Neural progenitor cell (in vitro differentiated cells): ENCODE data around the gene TULP3. TPM values are rescaled to one million over a fixed set of nuclear protein-coding genes. Genes with fewer than 3 reads are reported as not detected.

Source experiments
- DNase-seq: peaks from one replicate; pipeline ENCODE4 v3.0.0-alpha.2; 2016; ENCODE audit warnings: low spot score
- H2AFZ ChIP-seq: fragments of 200-600 bp; sonication (generic); replicated peaks from 2 replicates; pipeline ENCODE4 v1.6.1; 2016; ENCODE audit warnings: antibody characterized with exemption
- H3F3A ChIP-seq: fragments of 200-600 bp; sonication (generic); 2 replicates; pipeline ENCODE4 v1.6.1; 2016; ENCODE audit warnings: antibody characterized with exemption, low read depth
- H3K27ac ChIP-seq: fragments of 200-600 bp; sonication (generic); 2 replicates; pipeline ENCODE4 v1.5.1; 2016; ENCODE audit warnings: mild to moderate bottlenecking
- H3K27me3 ChIP-seq: fragments of 200-600 bp; sonication (generic); 2 replicates; pipeline ENCODE4 v1.6.1; 2016; ENCODE audit warnings: mild to moderate bottlenecking, moderate library complexity
- H3K36me3 ChIP-seq: fragments of 200-600 bp; sonication (generic); 2 replicates; pipeline ENCODE4 v1.5.1; 2016
- H3K4me1 ChIP-seq: fragments of 200-600 bp; sonication (generic); 2 replicates; pipeline ENCODE4 v1.6.1; 2016; ENCODE audit warnings: mixed run types
- H3K4me2 ChIP-seq: fragments of 200-600 bp; sonication (generic); 2 replicates; pipeline ENCODE4 v1.6.1; 2016
- H3K4me3 ChIP-seq: fragments of 200-600 bp; sonication (generic); 2 replicates; pipeline ENCODE4 v1.5.1; 2016
- H3K79me2 ChIP-seq: fragments of 200-600 bp; sonication (generic); 2 replicates; pipeline ENCODE4 v1.6.1; 2016; ENCODE audit warnings: low read depth
- H3K9ac ChIP-seq: fragments of 200-600 bp; sonication (generic); 2 replicates; pipeline ENCODE4 v1.6.1; 2016
- H3K9me3 ChIP-seq: fragments of 200-600 bp; sonication (generic); 2 replicates; pipeline ENCODE4 v1.5.1; 2016; ENCODE audit warnings: low read depth
- H4K20me1 ChIP-seq: fragments of 200-600 bp; sonication (generic); 2 replicates; pipeline ENCODE4 v1.6.1; 2016; ENCODE audit warnings: low read depth
- H3K27ac Mint-ChIP-seq: 3 replicates; pipeline ENCODE4 v1.8.0; 2021; ENCODE audit warnings: mixed read lengths
- H3K27me3 Mint-ChIP-seq: 2 replicates; pipeline ENCODE4 v1.8.0; 2022; ENCODE audit warnings: low read depth, mild to moderate bottlenecking, inconsistent platforms, moderate library complexity, mixed read lengths; ENCODE audit not compliant: insufficient read depth
- H3K36me3 Mint-ChIP-seq: 3 replicates; pipeline ENCODE4 v1.8.0; 2021; ENCODE audit warnings: mixed read lengths
- H3K4me1 Mint-ChIP-seq: 3 replicates; pipeline ENCODE4 v1.8.0; 2021; ENCODE audit warnings: mixed read lengths
- H3K4me3 Mint-ChIP-seq: 3 replicates; pipeline ENCODE4 v1.8.0; 2021; ENCODE audit warnings: mild to moderate bottlenecking, moderate library complexity, mixed read lengths
- H3K9me3 Mint-ChIP-seq: 3 replicates; pipeline ENCODE4 v1.8.0; 2020; ENCODE audit warnings: mixed read lengths
- CTCF ChIP-seq: fragments of 200-600 bp; sonication (generic); IDR thresholded peaks from 2 replicates; pipeline ENCODE4 v1.5.1; 2017; ENCODE audit warnings: antibody characterized with exemption, mild to moderate bottlenecking
- EZH2 ChIP-seq: fragments of 200-600 bp; sonication (generic); IDR thresholded peaks from 2 replicates; pipeline ENCODE4 v1.6.1; 2017; ENCODE audit warnings: antibody characterized with exemption, mild to moderate bottlenecking, moderate library complexity
- EZH2phosphoT487 ChIP-seq: fragments of 200-600 bp; sonication (generic); IDR thresholded peaks from 2 replicates; pipeline ENCODE4 v1.6.1; 2017; ENCODE audit warnings: antibody characterized with exemption
- total RNA-seq: library from RNA; depleted of rRNA; stranded (reverse); fragments of >200 nt; gene quantifications from 2 replicates; pipeline ENCODE4 v1.2.3, GENCODE V29; 2015; ENCODE audit warnings: low replicate concordance

TULP3 gene
- total RNA-seq, 1 donor from 2014 or later, result 33.4 TPM

- Mint-ChIP-seq H3K27me3 (no peaks in the 10 kb centered on the region), H3K4me1 (no peaks in the 10 kb centered on the region), H3K36me3 (peaks cover 25% of the 10 kb centered on the region), H3K27ac (no peak overlapping the region), H3K9me3 (no peaks in the 10 kb centered on the region), H3K4me3 (no peak overlapping the region)
- no peak for DNase-seq
- H3K36me3 ChIP-seq, result peaks cover 3% of the 10 kb centered on the region
- no peaks in the 10 kb centered on the region for H4K20me1 ChIP-seq
- H3K27me3 ChIP-seq, result no peaks in the 10 kb centered on the region
- no peak overlapping the region for H3K4me2 ChIP-seq
- no peak overlapping the region for H3K4me3 ChIP-seq
- H3K9me3 ChIP-seq, result no peaks in the 10 kb centered on the region
- H3K27ac ChIP-seq, result no peak overlapping the region
- no peak overlapping the region for H2AFZ ChIP-seq
- H3K79me2 ChIP-seq, result no peaks in the 10 kb centered on the region
- no peaks in the 10 kb centered on the region for H3F3A ChIP-seq
- H3K9ac ChIP-seq, result no peak overlapping the region
- H3K4me1 ChIP-seq, result no peaks in the 10 kb centered on the region
- TF ChIP-seq EZH2, result no peak
These were observed 40.2 kb downstream of the TULP3 start for GRCh38 chr12:2930865-2931264.

GRCh38 chr12:2933586-2933985 is 42.9 kb downstream of the TULP3 start:
- Histone ChIP-seq H3K4me2 (no peak overlapping the region), H3K9ac (no peak overlapping the region), H3F3A (no peaks in the 10 kb centered on the region), H3K4me3 (no peak overlapping the region), H3K4me1 (no peaks in the 10 kb centered on the region), H4K20me1 (no peaks in the 10 kb centered on the region), H3K9me3 (no peaks in the 10 kb centered on the region), H3K79me2 (no peaks in the 10 kb centered on the region), H3K36me3 (peaks cover 3% of the 10 kb centered on the region), H3K27ac (no peak overlapping the region), H2AFZ (no peak overlapping the region), H3K27me3 (no peaks in the 10 kb centered on the region)
- Mint-ChIP-seq H3K27ac (no peak overlapping the region), H3K9me3 (no peaks in the 10 kb centered on the region), H3K4me3 (no peak overlapping the region), H3K4me1 (no peaks in the 10 kb centered on the region), H3K27me3 (peaks cover 2% of the 10 kb centered on the region), H3K36me3 (peaks cover 26% of the 10 kb centered on the region)
- TF ChIP-seq EZH2 (no peak), EZH2phosphoT487 (no peak), CTCF (no peak)
- DNase-seq, result no peak

GRCh38 chr12:2934371-2934770 is 43.7 kb downstream of the TULP3 start:
- Mint-ChIP-seq H3K9me3 (no peaks in the 10 kb centered on the region), H3K27ac (no peak overlapping the region), H3K27me3 (peaks cover 2% of the 10 kb centered on the region), H3K4me3 (no peak overlapping the region), H3K4me1 (no peaks in the 10 kb centered on the region), H3K36me3 (peaks cover 26% of the 10 kb centered on the region)
- H3K79me2 ChIP-seq, result no peaks in the 10 kb centered on the region
- TF ChIP-seq EZH2phosphoT487 (no peak), CTCF (no peak), EZH2 (no peak)
- no peak overlapping the region for H3K9ac ChIP-seq
- H3K4me1 ChIP-seq, result no peaks in the 10 kb centered on the region
- no peak overlapping the region for H2AFZ ChIP-seq
- peaks cover 3% of the 10 kb centered on the region for H3K36me3 ChIP-seq
- no peak for DNase-seq
- no peaks in the 10 kb centered on the region for H3F3A ChIP-seq
- H3K9me3 ChIP-seq, result no peaks in the 10 kb centered on the region
- no peaks in the 10 kb centered on the region for H3K27me3 ChIP-seq
- H3K4me2 ChIP-seq, result no peak overlapping the region
- no peaks in the 10 kb centered on the region for H4K20me1 ChIP-seq
- H3K27ac ChIP-seq, result no peak overlapping the region
- no peak overlapping the region for H3K4me3 ChIP-seq

- H3F3A ChIP-seq, result no peaks in the 10 kb centered on the region
- H3K4me1 ChIP-seq, result no peaks in the 10 kb centered on the region
- no peak overlapping the region for H2AFZ ChIP-seq
- no peak overlapping the region for H3K4me3 ChIP-seq
- no peaks in the 10 kb centered on the region for H3K36me3 ChIP-seq
- H3K9me3 ChIP-seq, result no peaks in the 10 kb centered on the region
- no peak overlapping the region for H3K27ac ChIP-seq
- Mint-ChIP-seq H3K4me1 (no peaks in the 10 kb centered on the region), H3K36me3 (peaks cover 20% of the 10 kb centered on the region), H3K4me3 (no peak overlapping the region), H3K27ac (no peak overlapping the region), H3K27me3 (peaks cover 2% of the 10 kb centered on the region), H3K9me3 (no peaks in the 10 kb centered on the region)
- no peaks in the 10 kb centered on the region for H3K27me3 ChIP-seq
- no peaks in the 10 kb centered on the region for H4K20me1 ChIP-seq
- no peak for TF ChIP-seq EZH2
- TF ChIP-seq CTCF, result no peak
- no peak for TF ChIP-seq EZH2phosphoT487
- no peak for DNase-seq
- no peak overlapping the region for H3K4me2 ChIP-seq
- no peaks in the 10 kb centered on the region for H3K79me2 ChIP-seq
- no peak overlapping the region for H3K9ac ChIP-seq
These were observed 45.6 kb downstream of the TULP3 start for GRCh38 chr12:2936301-2936700.
